Vagina (tissue), 2 donors: ENCODE measurements around the gene PNMA8C.

Source experiments
- POLR2A ChIP-seq, 2 donors: fragments of 450-650 bp; IDR thresholded peaks; one replicate each; pipeline ENCODE4 v1.6.1; 2017; ENCODE audit warnings: antibody characterized with exemption in 2 of 2, mild to moderate bottlenecking in 2 of 2, moderate library complexity in 2 of 2
- POLR2AphosphoS5 ChIP-seq, 2 donors: sonication (generic); formaldehyde crosslinking; IDR thresholded peaks; one replicate each; pipeline ENCODE4 v1.9.0; 2017; ENCODE audit warnings: antibody characterized with exemption in 2 of 2, mild to moderate bottlenecking in 2 of 2, low read depth in 1 of 2; ENCODE audit not compliant: insufficient read depth in 1 of 2
- TF ChIP-seq, protein P1 (sequence below), 3 experiments: fragments of 450-650 bp in 2 of 3; fragments of 200-600 bp in 1 of 3; sonication (generic) in 1 of 3; IDR thresholded peaks; one replicate each; pipeline ENCODE4 v1.5.1; 2017 to 2019; ENCODE audit warnings: antibody characterized with exemption in 3 of 3, mild to moderate bottlenecking in 2 of 3, moderate library complexity in 2 of 3

DNA sequence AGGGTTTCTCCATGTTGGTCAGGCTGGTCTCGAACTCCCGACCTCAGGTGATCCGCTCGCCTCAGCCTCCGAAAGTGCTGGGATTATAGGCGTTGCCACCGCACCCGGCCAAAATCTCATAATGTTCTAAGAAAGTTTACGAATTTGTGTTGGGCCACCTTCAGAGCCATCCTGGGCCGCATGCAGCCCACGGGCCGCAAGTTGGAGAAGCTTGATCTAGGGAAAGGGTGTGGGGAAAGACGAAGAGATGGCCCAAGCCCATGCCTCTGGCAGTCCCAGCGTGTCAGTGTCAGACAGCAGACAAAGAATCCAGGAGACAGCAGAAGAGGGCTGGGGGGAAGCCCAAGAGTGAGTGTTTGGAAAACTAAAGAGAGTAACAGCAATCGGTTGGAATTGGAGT lies 17.3 kb upstream of the PNMA8C start:
- TF ChIP-seq, protein P1, sequence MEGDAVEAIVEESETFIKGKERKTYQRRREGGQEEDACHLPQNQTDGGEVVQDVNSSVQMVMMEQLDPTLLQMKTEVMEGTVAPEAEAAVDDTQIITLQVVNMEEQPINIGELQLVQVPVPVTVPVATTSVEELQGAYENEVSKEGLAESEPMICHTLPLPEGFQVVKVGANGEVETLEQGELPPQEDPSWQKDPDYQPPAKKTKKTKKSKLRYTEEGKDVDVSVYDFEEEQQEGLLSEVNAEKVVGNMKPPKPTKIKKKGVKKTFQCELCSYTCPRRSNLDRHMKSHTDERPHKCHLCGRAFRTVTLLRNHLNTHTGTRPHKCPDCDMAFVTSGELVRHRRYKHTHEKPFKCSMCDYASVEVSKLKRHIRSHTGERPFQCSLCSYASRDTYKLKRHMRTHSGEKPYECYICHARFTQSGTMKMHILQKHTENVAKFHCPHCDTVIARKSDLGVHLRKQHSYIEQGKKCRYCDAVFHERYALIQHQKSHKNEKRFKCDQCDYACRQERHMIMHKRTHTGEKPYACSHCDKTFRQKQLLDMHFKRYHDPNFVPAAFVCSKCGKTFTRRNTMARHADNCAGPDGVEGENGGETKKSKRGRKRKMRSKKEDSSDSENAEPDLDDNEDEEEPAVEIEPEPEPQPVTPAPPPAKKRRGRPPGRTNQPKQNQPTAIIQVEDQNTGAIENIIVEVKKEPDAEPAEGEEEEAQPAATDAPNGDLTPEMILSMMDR (IDR thresholded peaks at IDR 0.05), result no peak
- TF ChIP-seq POLR2A (IDR thresholded peaks at IDR 0.05) (no peak), POLR2AphosphoS5 (IDR thresholded peaks at IDR 0.05; ENCODE audit: insufficient read depth in 1 of 2, low read depth in 1 of 2) (no peak)
